NOMO-1 treated with DMSO at 0.1 percent for 48 hours (cell line): ENCODE results near the gene ARHGAP6.
A peak's percentile ranks its signal among the peaks of the same experiment; 100 is the strongest.

Source experiments
- DNase-seq: peaks from one replicate; lab custom pipeline; 2025; ENCODE audit not compliant: unreplicated experiment; lab: John Stamatoyannopoulos, UW

ARHGAP6 gene

GRCh38 chrX:11464380-11464779 lies 201.3 kb downstream of the ARHGAP6 start:
- no peak for DNase-seq

GRCh38 chrX:11462648-11463047 lies 203.1 kb downstream of the ARHGAP6 start:
- DNase-seq, result no peak

GRCh38 chrX:11462136-11462535 lies 203.6 kb downstream of the ARHGAP6 start:
- DNase-seq, result no peak

- DNase-seq, result no peak
Observed at GRCh38 chrX:11461201-11462001, 204.3 kb downstream of the ARHGAP6 start.

- DNase-seq, result no peak
Observed at GRCh38 chrX:11460347-11460746, 205.4 kb downstream of the ARHGAP6 start.

GRCh38 chrX:11458170-11458569 lies 207.6 kb downstream of the ARHGAP6 start:
- DNase-seq, result no peak

GRCh38 chrX:11451151-11451550 lies 214.6 kb downstream of the ARHGAP6 start:
- DNase-seq, result no peak

- no peak for DNase-seq
Observed at GRCh38 chrX:11450354-11450753, 215.4 kb downstream of the ARHGAP6 start.

- no peak for DNase-seq
Observed at GRCh38 chrX:11449613-11450012, 216.1 kb downstream of the ARHGAP6 start.

GRCh38 chrX:11447418-11447817 lies 218.3 kb downstream of the ARHGAP6 start:
- DNase-seq, result no peak

GRCh38 chrX:11446949-11447348 lies 218.8 kb downstream of the ARHGAP6 start:
- no peak for DNase-seq

GRCh38 chrX:11446336-11446735 lies 219.4 kb downstream of the ARHGAP6 start:
- DNase-seq, result no peak

GRCh38 chrX:11445540-11445939 lies 220.2 kb downstream of the ARHGAP6 start:
- no peak for DNase-seq

GRCh38 chrX:11444052-11444451 lies 221.7 kb downstream of the ARHGAP6 start:
- no peak for DNase-seq

- no peak for DNase-seq
Observed at GRCh38 chrX:11439846-11440245, 225.9 kb downstream of the ARHGAP6 start.

GRCh38 chrX:11438767-11439166 lies 227.0 kb downstream of the ARHGAP6 start:
- DNase-seq, result no peak

GRCh38 chrX:11438380-11438723 lies 227.4 kb downstream of the ARHGAP6 start:
- no peak for DNase-seq

GRCh38 chrX:11437642-11438379 lies 227.9 kb downstream of the ARHGAP6 start:
- DNase-seq, result no peak

GRCh38 chrX:11435568-11435967 lies 230.2 kb downstream of the ARHGAP6 start:
- DNase-seq, result no peak

- no peak for DNase-seq
Observed at GRCh38 chrX:11434607-11435006, 231.1 kb downstream of the ARHGAP6 start.

GRCh38 chrX:11431786-11432185 lies 233.9 kb downstream of the ARHGAP6 start:
- peak; percentile 69 for DNase-seq

- no peak for DNase-seq
Observed at GRCh38 chrX:11430271-11430670, 235.4 kb downstream of the ARHGAP6 start.
